Peyer's patch (tissue), 4 donors: Measurements from ENCODE around the gene ASXL2. TPM values are rescaled to one million over a fixed set of nuclear protein-coding genes. Genes with fewer than 3 reads are reported as not detected.

Source experiments
- DNase-seq, 3 donors: peaks; one replicate each; pipeline ENCODE4 v3.0.0-alpha.2; 2017 to 2019
- H3K27ac ChIP-seq, 4 donors: fragments of 200-600 bp; sonication (generic); one replicate each; pipeline ENCODE4 v1.5.1; 2016 to 2019
- H3K27me3 ChIP-seq, 2 donors: fragments of 200-600 bp; sonication (generic); one replicate each; pipeline ENCODE4 v1.5.1; 2019
- H3K36me3 ChIP-seq, 3 donors: fragments of 200-600 bp; sonication (generic); one replicate each; pipeline ENCODE4 v1.5.1; 2016 to 2019
- H3K4me1 ChIP-seq, 4 donors: fragments of 200-600 bp; sonication (generic); one replicate each; pipeline ENCODE4 v1.5.1; 2016 to 2019
- H3K4me3 ChIP-seq, 4 donors: fragments of 200-600 bp; sonication (generic); 1 replicate in 3 of 4; 2 replicates in 1 of 4; pipeline ENCODE4 v1.5.1; 2016 to 2019; ENCODE audit warnings: mild to moderate bottlenecking in 1 of 4
- H3K9me3 ChIP-seq, 4 donors: fragments of 200-600 bp; sonication (generic); one replicate each; pipeline ENCODE4 v1.5.1; 2016 to 2019; ENCODE audit warnings: mild to moderate bottlenecking in 1 of 4
- CTCF ChIP-seq, 6 experiments: fragments of 450-650 bp in 4 of 6; fragments of 200-600 bp in 2 of 6; sonication (generic) in 1 of 6; IDR thresholded peaks; one replicate each; pipeline ENCODE4 v1.5.1; 2017 to 2019; ENCODE audit warnings: antibody characterized with exemption in 6 of 6, mild to moderate bottlenecking in 3 of 6, moderate library complexity in 1 of 6
- POLR2A ChIP-seq, 2 donors: fragments of 450-650 bp; IDR thresholded peaks; one replicate each; pipeline ENCODE4 v1.5.1; 2017; ENCODE audit warnings: antibody characterized with exemption in 2 of 2, mild to moderate bottlenecking in 2 of 2, moderate library complexity in 2 of 2
- small RNA-seq, 2 donors: library from RNA; depleted of rRNA; stranded (forward); fragments of <200 nt; gene quantifications; one replicate each; pipeline ENCODE3, GENCODE V24; 2016
- total RNA-seq, 4 donors: library from RNA; depleted of rRNA; stranded (reverse); fragments of >200 nt; gene quantifications; one replicate each; pipeline ENCODE4 v1.1.0, GENCODE V29; 2016

ASXL2 gene
- total RNA-seq, 4 donors from 2014 or later: 17.0 to 28.9 (median 19.8) TPM

GRCh38 chr2:25685741-25686140 is 192.5 kb downstream of the ASXL2 start:
- Histone ChIP-seq H3K36me3 (no peaks in the 10 kb centered on the region), H3K4me3 (no peak overlapping the region), H3K4me1 (no peaks in the 10 kb centered on the region), H3K9me3 (no peaks in the 10 kb centered on the region), H3K27ac (no peak overlapping the region), H3K27me3 (no peaks in the 10 kb centered on the region)
- no peak for DNase-seq
- no peak for TF ChIP-seq CTCF (IDR thresholded peaks at IDR 0.05)
- TF ChIP-seq POLR2A (IDR thresholded peaks at IDR 0.05): no peak

GRCh38 chr2:25684577-25685473 is 193.5 kb downstream of the ASXL2 start:
- Histone ChIP-seq H3K27ac (no peak overlapping the region), H3K4me3 (no peak overlapping the region), H3K27me3 (no peaks in the 10 kb centered on the region)

More at GRCh38 chr2:25684577-25685473, 193.5 kb downstream of the ASXL2 start:
- H3K36me3 ChIP-seq: no peaks in the 10 kb centered on the region
- no peak for DNase-seq
- no peaks in the 10 kb centered on the region for H3K9me3 ChIP-seq
- no peak for TF ChIP-seq CTCF (IDR thresholded peaks at IDR 0.05)
- TF ChIP-seq POLR2A (IDR thresholded peaks at IDR 0.05): no peak
- H3K4me1 ChIP-seq: no peaks in the 10 kb centered on the region

Small RNAs within 50 kb of the gene (small RNA-seq; reads per million reads assigned to genes)
- gene NDUFB4P4 (0 reads per million in 2 donors), gene RF00019 (0 reads per million in 2 donors)

Other genes starting within 250 kb of the ASXL2 start
- gene DTNB, start 204.9 kb downstream of the ASXL2 start, total RNA-seq: 10 to 100 TPM in 1 of 4 donors, 1 to 10 TPM in 2, under 1 TPM in 1; 0.70 to 23.1 (median 6.1) TPM
- 10 to 100 TPM in 1 of 4 donors, 1 to 10 TPM in 2, under 1 TPM in 1; 0.70 to 71.0 (median 3.2) TPM for gene KIF3C, start 104.0 kb upstream of the ASXL2 start, total RNA-seq
- 10 to 100 TPM; 61.9 to 95.6 (median 85.1) TPM for gene RAB10, start 155.6 kb upstream of the ASXL2 start, total RNA-seq